Esophagus (tissue), 2 donors: ENCODE results near the gene SGK1. TPM values are rescaled to one million over a fixed set of nuclear protein-coding genes. Genes with fewer than 3 reads are reported as not detected.

ENCODE experiments used
- H3K27ac ChIP-seq, 2 donors: one replicate each; pipeline ENCODE4 v1.5.1; 2013; ENCODE audit warnings: low read depth in 2 of 2, mild to moderate bottlenecking in 2 of 2, inconsistent platforms in 1 of 2, low read length in 1 of 2, moderate library complexity in 1 of 2
- H3K27me3 ChIP-seq, 2 donors: one replicate each; pipeline ENCODE4 v1.6.1; 2013; ENCODE audit warnings: low read length in 2 of 2, control low read depth in 1 of 2, mild to moderate bottlenecking in 1 of 2; ENCODE audit not compliant: insufficient read depth in 2 of 2, control insufficient read depth in 1 of 2
- H3K36me3 ChIP-seq, 2 donors: one replicate each; pipeline ENCODE4 v1.6.1; 2013; ENCODE audit warnings: low read length in 1 of 2; ENCODE audit not compliant: control insufficient read depth in 2 of 2, insufficient read depth in 2 of 2
- H3K4me1 ChIP-seq, 2 donors: one replicate each; pipeline ENCODE4 v1.6.1; 2013; ENCODE audit warnings: low read length in 1 of 2; ENCODE audit not compliant: control insufficient read depth in 2 of 2, insufficient read depth in 2 of 2
- H3K4me3 ChIP-seq, 2 donors: one replicate each; pipeline ENCODE4 v1.5.1; 2013; ENCODE audit warnings: low read length in 2 of 2, mild to moderate bottlenecking in 2 of 2, low read depth in 1 of 2, moderate library complexity in 1 of 2
- H3K9me3 ChIP-seq, 2 donors: one replicate each; pipeline ENCODE4 v1.6.1; 2013; ENCODE audit warnings: mild to moderate bottlenecking in 2 of 2, low read depth in 1 of 2, low read length in 1 of 2, moderate library complexity in 1 of 2; ENCODE audit not compliant: control insufficient read depth in 2 of 2, insufficient read depth in 1 of 2
- WGBS, 2 donors: extraction: QIAGEN DNeasy Blood & Tissue Kit; methylation state at CpG; one replicate each; pipeline ENCODE4 v1.1.7; 2013; 5-methylcytosine and 5-hydroxymethylcytosine counted together
- polyA plus RNA-seq, 2 donors: library from polyadenylated mRNA; stranded (reverse); fragments of 200-250 nt; gene quantifications; one replicate each; pipeline ENCODE4 v1.2.3, GENCODE V29; 2013
- donor health status: healthy with polysubstance abuse.
- donor health status: Bipolar disorder and iron deficiency.

Gene SGK1
- polyA plus RNA-seq, 2 donors = 64.7 to 66.4 TPM

- 50 to 51% methylated on average over 8 of the region's 8 CpGs for WGBS, 2 donors
- Histone ChIP-seq H3K27ac (no peak overlapping the region), H3K36me3 (peaks cover 18 to 19% of the 10 kb centered on the region in 2 donors), H3K4me1 (peaks cover 2 to 7% of the 10 kb centered on the region in 2 donors), H3K27me3 (no peaks in the 10 kb centered on the region), H3K4me3 (peak overlapping the region; percentile 38 to 87), H3K9me3 (no peaks in the 10 kb centered on the region)
Measured at GRCh38 chr6:134172020-134172705, 145.7 kb downstream of the SGK1 start.

GRCh38 chr6:134171517-134171916 is 146.4 kb downstream of the SGK1 start:
- peaks cover 18 to 19% of the 10 kb centered on the region in 2 donors for H3K36me3 ChIP-seq
- peak overlapping the region in 1 of 2 donors; percentile 60 for H3K27ac ChIP-seq
- peaks cover 2 to 5% of the 10 kb centered on the region in 2 donors for H3K4me1 ChIP-seq
- H3K4me3 ChIP-seq = peak overlapping the region; percentile 27 to 87
- H3K27me3 ChIP-seq = no peaks in the 10 kb centered on the region
- H3K9me3 ChIP-seq = no peaks in the 10 kb centered on the region
- WGBS, 2 donors = 71 to 83% methylated on average over 5 of the region's 5 CpGs

- Histone ChIP-seq H3K27ac (no peak overlapping the region), H3K4me1 (peaks cover 2 to 5% of the 10 kb centered on the region in 2 donors), H3K4me3 (peak overlapping the region in 1 of 2 donors; percentile 87), H3K27me3 (no peaks in the 10 kb centered on the region), H3K36me3 (peaks cover 18 to 19% of the 10 kb centered on the region in 2 donors), H3K9me3 (no peaks in the 10 kb centered on the region)
- 56 to 64% methylated on average over 10 of the region's 10 CpGs for whole genome bisulfite sequencing, 2 donors
Measured at GRCh38 chr6:134170844-134171243, 147.1 kb downstream of the SGK1 start.

- H3K36me3 ChIP-seq = peaks cover 18 to 19% of the 10 kb centered on the region in 2 donors
- H3K27ac ChIP-seq = no peak overlapping the region
- H3K27me3 ChIP-seq = no peaks in the 10 kb centered on the region
- 68 to 75% methylated on average over 23 of the region's 23 CpGs for WGBS, 2 donors
- H3K9me3 ChIP-seq = no peaks in the 10 kb centered on the region
- H3K4me3 ChIP-seq = peak overlapping the region in 1 of 2 donors; percentile 0
- peaks cover 2 to 5% of the 10 kb centered on the region in 2 donors for H3K4me1 ChIP-seq
Measured at GRCh38 chr6:134169871-134170486, 147.9 kb downstream of the SGK1 start.

GRCh38 chr6:134168590-134169208 is 149.2 kb downstream of the SGK1 start:
- H3K36me3 ChIP-seq = peaks cover 18 to 19% of the 10 kb centered on the region in 2 donors
- H3K4me1 ChIP-seq = peaks cover 2 to 5% of the 10 kb centered on the region in 2 donors
- no peaks in the 10 kb centered on the region for H3K9me3 ChIP-seq
- WGBS, 2 donors = 90 to 92% methylated on average over 7 to 8 of the region's 8 CpGs
- no peaks in the 10 kb centered on the region for H3K27me3 ChIP-seq
- no peak overlapping the region for H3K27ac ChIP-seq
- H3K4me3 ChIP-seq = no peak overlapping the region

GRCh38 chr6:134166511-134167261 is 151.2 kb downstream of the SGK1 start:
- no peak overlapping the region for H3K27ac ChIP-seq
- no peaks in the 10 kb centered on the region for H3K9me3 ChIP-seq
- H3K4me1 ChIP-seq = peaks cover 2 to 5% of the 10 kb centered on the region in 2 donors
- 75 to 88% methylated on average over 7 of the region's 7 CpGs for WGBS, 2 donors
- no peak overlapping the region for H3K4me3 ChIP-seq
- H3K36me3 ChIP-seq = peaks cover 13 to 14% of the 10 kb centered on the region in 2 donors
- H3K27me3 ChIP-seq = no peaks in the 10 kb centered on the region

- WGBS, 2 donors = 85 to 89% methylated on average over 5 of the region's 5 CpGs
- Histone ChIP-seq H3K9me3 (no peaks in the 10 kb centered on the region), H3K4me1 (peaks cover 2% of the 10 kb centered on the region in 2 donors), H3K27ac (no peak overlapping the region), H3K27me3 (no peaks in the 10 kb centered on the region), H3K4me3 (no peak overlapping the region), H3K36me3 (peaks cover 6 to 7% of the 10 kb centered on the region in 2 donors)
Measured at GRCh38 chr6:134165561-134166201, 152.2 kb downstream of the SGK1 start.

GRCh38 chr6:134164300-134164699 is 153.6 kb downstream of the SGK1 start:
- Histone ChIP-seq H3K27me3 (no peaks in the 10 kb centered on the region), H3K27ac (no peak overlapping the region), H3K4me1 (peaks cover 0 to 2% of the 10 kb centered on the region in 2 donors), H3K36me3 (no peaks in the 10 kb centered on the region), H3K9me3 (no peaks in the 10 kb centered on the region), H3K4me3 (no peak overlapping the region)
- 87 to 88% methylated on average over 8 of the region's 8 CpGs for WGBS, 2 donors

GRCh38 chr6:134162932-134163331 is 155.0 kb downstream of the SGK1 start:
- 71 to 78% methylated on average over 3 of the region's 3 CpGs for WGBS, 2 donors
- H3K27ac ChIP-seq = no peak overlapping the region

More at GRCh38 chr6:134162932-134163331, 155.0 kb downstream of the SGK1 start:
- Histone ChIP-seq H3K36me3 (no peaks in the 10 kb centered on the region), H3K4me1 (no peaks in the 10 kb centered on the region), H3K9me3 (no peaks in the 10 kb centered on the region), H3K4me3 (no peak overlapping the region), H3K27me3 (no peaks in the 10 kb centered on the region)
